BE2C (cell line): ENCODE data around the gene RBP3.

Experiments used
- DNase-seq: peaks from one replicate; pipeline ENCODE4 v3.0.0-alpha.2; 2020
- H3K27me3 ChIP-seq: fragments of 250-450 bp; sonication (Bioruptor Pico); 2 replicates; pipeline ENCODE4 v1.5.1; 2020; ENCODE audit warnings: mild to moderate bottlenecking
- H3K36me3 ChIP-seq: fragments of 250-450 bp; sonication (Bioruptor Pico); 2 replicates; pipeline ENCODE4 v1.5.1; 2020; ENCODE audit warnings: mild to moderate bottlenecking
- H3K4me1 ChIP-seq: fragments of 250-450 bp; sonication (Bioruptor Pico); 2 replicates; pipeline ENCODE4 v1.5.1; 2020
- H3K4me3 ChIP-seq: 2 replicates; pipeline ENCODE4 v1.5.1; 2011; ENCODE audit warnings: low read depth, low read length
- H3K9me3 ChIP-seq: fragments of 250-450 bp; sonication (Bioruptor Pico); 2 replicates; pipeline ENCODE4 v1.5.1; 2020
- TF ChIP-seq, protein P1 (sequence below): IDR thresholded peaks from 2 replicates; pipeline ENCODE4 v1.5.1; 2012; ENCODE audit warnings: mild to moderate bottlenecking, low read depth, low read length

RBP3 gene

DNA sequence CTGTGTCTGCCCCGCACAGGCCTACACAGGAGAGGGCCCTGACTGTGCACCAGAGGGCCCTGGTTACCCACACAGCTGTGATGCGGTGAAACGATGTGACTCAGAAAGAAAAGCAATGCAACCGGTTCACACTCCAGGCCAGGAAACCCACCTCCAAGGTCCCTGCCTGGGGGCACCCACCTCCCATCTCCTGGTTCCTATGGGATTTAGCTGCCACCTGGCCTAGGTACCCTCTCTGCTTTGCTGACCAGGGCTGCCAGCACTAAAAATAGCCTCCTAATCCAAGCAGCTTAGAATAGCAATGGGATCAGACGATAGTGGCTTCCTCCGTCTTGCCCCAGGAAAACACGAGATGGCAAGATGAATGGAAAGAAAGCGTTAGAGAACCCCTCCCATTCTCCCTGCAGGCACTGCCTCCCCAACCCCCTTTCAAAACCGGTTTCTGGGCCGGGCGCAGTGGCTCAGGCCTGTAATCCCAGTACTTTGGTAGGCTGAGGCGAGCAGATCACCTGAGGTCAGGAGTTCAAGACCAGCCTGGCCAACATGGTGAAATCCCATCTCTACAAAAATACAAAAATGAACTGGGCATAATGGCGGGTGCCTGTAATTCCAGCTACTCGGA lies 12.4 kb downstream of the RBP3 start:
- TF ChIP-seq, protein P1, sequence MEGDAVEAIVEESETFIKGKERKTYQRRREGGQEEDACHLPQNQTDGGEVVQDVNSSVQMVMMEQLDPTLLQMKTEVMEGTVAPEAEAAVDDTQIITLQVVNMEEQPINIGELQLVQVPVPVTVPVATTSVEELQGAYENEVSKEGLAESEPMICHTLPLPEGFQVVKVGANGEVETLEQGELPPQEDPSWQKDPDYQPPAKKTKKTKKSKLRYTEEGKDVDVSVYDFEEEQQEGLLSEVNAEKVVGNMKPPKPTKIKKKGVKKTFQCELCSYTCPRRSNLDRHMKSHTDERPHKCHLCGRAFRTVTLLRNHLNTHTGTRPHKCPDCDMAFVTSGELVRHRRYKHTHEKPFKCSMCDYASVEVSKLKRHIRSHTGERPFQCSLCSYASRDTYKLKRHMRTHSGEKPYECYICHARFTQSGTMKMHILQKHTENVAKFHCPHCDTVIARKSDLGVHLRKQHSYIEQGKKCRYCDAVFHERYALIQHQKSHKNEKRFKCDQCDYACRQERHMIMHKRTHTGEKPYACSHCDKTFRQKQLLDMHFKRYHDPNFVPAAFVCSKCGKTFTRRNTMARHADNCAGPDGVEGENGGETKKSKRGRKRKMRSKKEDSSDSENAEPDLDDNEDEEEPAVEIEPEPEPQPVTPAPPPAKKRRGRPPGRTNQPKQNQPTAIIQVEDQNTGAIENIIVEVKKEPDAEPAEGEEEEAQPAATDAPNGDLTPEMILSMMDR: no peak
- DNase-seq: no peak
- H3K4me3 ChIP-seq: no peak overlapping the region
- H3K36me3 ChIP-seq: no peaks in the 10 kb centered on the region
- no peaks in the 10 kb centered on the region for H3K27me3 ChIP-seq
- no peaks in the 10 kb centered on the region for H3K9me3 ChIP-seq
- H3K4me1 ChIP-seq: no peaks in the 10 kb centered on the region

DNA sequence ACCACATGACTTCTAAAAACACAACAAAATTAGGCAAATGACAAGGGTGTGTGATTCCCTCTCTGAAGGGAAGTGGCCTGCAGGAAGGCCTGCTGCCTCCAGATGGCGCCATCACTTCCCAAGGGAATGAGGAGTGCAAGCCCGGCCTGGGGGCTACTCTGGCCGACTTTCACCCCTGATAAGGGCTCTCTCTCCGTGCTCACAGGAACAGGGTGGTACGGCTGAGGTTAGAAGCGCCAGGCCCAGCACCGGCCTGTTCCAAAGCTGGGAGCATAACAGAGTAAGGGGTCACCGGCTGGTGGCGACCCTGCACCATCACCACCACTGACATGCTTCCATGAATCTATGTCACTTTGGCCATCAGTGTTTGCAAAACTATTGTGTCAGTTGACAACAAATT lies 13.1 kb downstream of the RBP3 start:
- Histone ChIP-seq H3K4me1 (no peaks in the 10 kb centered on the region), H3K27me3 (no peaks in the 10 kb centered on the region), H3K9me3 (no peaks in the 10 kb centered on the region), H3K36me3 (no peaks in the 10 kb centered on the region), H3K4me3 (no peak overlapping the region)
- TF ChIP-seq, protein P1: peak; percentile 90
- DNase-seq: peak; percentile 64

DNA sequence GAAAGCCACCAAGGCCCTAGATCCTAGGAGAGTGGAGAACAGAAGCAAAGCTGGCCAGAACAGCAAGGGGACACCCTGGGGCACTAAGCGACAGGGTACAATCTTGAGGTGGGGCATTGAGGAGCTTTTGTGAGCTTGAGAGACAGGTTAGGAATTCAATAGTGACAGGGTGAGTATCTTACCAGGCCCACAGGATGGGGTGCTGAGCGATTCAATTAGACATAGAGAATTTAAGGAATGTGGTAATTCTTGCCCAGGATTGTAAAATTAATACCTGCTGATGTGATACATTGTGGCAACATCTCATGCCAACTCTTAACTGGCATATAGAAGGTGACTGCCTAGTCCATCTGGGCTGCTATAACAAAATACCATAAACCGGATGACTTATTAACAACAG lies 14.0 kb downstream of the RBP3 start:
- DNase-seq: no peak
- no peaks in the 10 kb centered on the region for H3K9me3 ChIP-seq
- H3K4me1 ChIP-seq: no peaks in the 10 kb centered on the region
- no peaks in the 10 kb centered on the region for H3K27me3 ChIP-seq
- no peak overlapping the region for H3K4me3 ChIP-seq
- no peaks in the 10 kb centered on the region for H3K36me3 ChIP-seq
- TF ChIP-seq, protein P1: no peak

DNA sequence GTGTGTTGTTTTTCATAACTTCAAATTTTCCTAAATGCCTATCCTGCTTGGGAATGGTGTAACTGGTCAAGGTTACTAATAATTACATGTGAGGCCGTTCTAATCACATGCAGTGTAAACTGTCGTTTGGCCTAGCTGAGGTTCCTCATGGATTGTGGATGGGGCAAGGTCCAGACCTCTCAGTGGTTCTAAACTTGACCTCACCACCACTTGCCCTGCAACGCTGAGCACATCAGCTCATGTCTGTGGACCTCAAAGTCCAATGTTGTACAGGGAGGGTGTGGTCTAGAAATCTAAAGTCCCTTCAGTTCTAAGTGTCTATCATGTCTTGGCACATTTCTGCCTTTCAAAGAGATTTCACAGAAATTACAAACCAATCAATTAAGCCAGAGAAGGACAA lies 15.6 kb downstream of the RBP3 start:
- DNase-seq: no peak
- Histone ChIP-seq H3K36me3 (no peaks in the 10 kb centered on the region), H3K27me3 (no peaks in the 10 kb centered on the region), H3K4me3 (no peak overlapping the region), H3K9me3 (no peaks in the 10 kb centered on the region), H3K4me1 (no peaks in the 10 kb centered on the region)
- TF ChIP-seq, protein P1: no peak

DNA sequence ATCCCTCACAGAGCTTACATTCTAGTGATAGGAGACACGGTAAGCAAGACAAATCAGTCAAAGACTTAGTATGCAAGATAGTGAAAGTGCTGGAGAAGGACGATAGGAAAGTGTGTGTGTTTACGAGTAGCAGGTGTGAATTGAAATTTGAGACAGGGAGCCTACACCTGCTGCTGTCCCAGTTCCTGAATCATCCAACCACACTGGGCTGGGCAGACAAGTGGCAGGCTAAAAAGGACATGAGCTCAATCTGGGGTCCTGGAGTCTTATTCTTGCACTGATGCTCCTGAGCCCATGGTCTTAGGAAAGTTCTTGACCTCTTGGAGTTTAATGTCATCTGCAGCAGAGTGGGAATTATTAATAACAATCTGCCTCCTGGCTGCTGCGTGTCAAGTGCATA lies 16.2 kb downstream of the RBP3 start:
- Histone ChIP-seq H3K27me3 (no peaks in the 10 kb centered on the region), H3K9me3 (no peaks in the 10 kb centered on the region), H3K4me1 (no peaks in the 10 kb centered on the region), H3K36me3 (no peaks in the 10 kb centered on the region), H3K4me3 (no peak overlapping the region)
- TF ChIP-seq, protein P1: no peak
- DNase-seq: no peak

DNA sequence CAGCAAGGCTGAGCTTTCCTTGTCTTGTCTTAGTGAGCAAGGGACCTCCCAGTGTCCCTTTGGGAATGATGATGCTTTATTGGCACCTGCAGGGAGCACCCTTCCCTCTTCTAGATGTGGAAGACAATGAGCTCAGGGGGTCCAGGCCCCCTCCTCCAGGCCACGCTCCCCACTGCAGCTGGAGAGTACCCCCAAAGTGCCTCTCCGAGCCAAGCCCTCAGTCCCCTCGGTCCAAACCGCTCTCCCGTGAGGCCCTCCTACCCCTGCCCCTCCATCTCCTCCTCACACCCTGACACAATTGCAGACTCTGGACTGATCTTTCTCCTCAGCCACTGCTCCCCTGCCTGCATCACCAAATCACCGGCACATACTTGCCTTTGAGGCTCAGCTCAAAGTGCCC lies 16.7 kb downstream of the RBP3 start:
- no peak overlapping the region for H3K4me3 ChIP-seq
- no peaks in the 10 kb centered on the region for H3K4me1 ChIP-seq
- no peak for DNase-seq
- TF ChIP-seq, protein P1: no peak
- H3K27me3 ChIP-seq: no peaks in the 10 kb centered on the region
- H3K36me3 ChIP-seq: no peaks in the 10 kb centered on the region
- no peaks in the 10 kb centered on the region for H3K9me3 ChIP-seq
